ENCODE results near the gene RBM19.

DNA sequence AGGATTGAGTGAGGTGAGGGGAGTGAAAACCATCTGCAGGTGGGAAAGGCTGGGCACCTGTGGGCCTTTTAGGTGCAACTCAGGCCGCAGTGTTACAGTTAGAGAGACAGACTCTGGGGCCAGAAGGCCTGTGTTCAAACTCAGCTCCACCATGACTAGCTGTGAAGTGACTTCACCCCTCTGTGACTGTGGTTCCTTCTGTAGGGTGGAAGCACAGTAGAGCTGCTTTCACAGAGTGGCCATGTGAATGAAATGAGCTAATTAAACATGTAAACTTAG lies 25.0 kb downstream of the RBM19 start:
- TF ChIP-seq, protein P1, sequence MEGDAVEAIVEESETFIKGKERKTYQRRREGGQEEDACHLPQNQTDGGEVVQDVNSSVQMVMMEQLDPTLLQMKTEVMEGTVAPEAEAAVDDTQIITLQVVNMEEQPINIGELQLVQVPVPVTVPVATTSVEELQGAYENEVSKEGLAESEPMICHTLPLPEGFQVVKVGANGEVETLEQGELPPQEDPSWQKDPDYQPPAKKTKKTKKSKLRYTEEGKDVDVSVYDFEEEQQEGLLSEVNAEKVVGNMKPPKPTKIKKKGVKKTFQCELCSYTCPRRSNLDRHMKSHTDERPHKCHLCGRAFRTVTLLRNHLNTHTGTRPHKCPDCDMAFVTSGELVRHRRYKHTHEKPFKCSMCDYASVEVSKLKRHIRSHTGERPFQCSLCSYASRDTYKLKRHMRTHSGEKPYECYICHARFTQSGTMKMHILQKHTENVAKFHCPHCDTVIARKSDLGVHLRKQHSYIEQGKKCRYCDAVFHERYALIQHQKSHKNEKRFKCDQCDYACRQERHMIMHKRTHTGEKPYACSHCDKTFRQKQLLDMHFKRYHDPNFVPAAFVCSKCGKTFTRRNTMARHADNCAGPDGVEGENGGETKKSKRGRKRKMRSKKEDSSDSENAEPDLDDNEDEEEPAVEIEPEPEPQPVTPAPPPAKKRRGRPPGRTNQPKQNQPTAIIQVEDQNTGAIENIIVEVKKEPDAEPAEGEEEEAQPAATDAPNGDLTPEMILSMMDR (IDR thresholded peaks at IDR 0.05), result no peak
- TF ChIP-seq POLR2A (IDR thresholded peaks at IDR 0.05), result no peak
- no peak for TF ChIP-seq EP300 (IDR thresholded peaks at IDR 0.05)
